Breast epithelium (tissue), 3 donors: ENCODE measurements around the gene GAB2.

Source experiments
- CTCF ChIP-seq, 3 donors: fragments of 450-650 bp; IDR thresholded peaks; one replicate each; pipeline ENCODE4 v1.5.1; 2016 to 2017; ENCODE audit warnings: antibody characterized with exemption in 3 of 3, mild to moderate bottlenecking in 3 of 3, moderate library complexity in 3 of 3
- POLR2A ChIP-seq: fragments of 450-650 bp; IDR thresholded peaks from one replicate; pipeline ENCODE4 v1.6.1; 2016; ENCODE audit warnings: antibody characterized with exemption, mild to moderate bottlenecking, moderate library complexity
- POLR2AphosphoS5 ChIP-seq, 3 donors: sonication (generic); formaldehyde crosslinking; IDR thresholded peaks; one replicate each; pipeline ENCODE4 v1.6.1; 2017; ENCODE audit warnings: antibody characterized with exemption in 3 of 3

GRCh38 chr11:78386215-78386941 is 31.2 kb downstream of the GAB2 start:
- TF ChIP-seq POLR2A (no peak), CTCF (IDR thresholded peaks at IDR 0.05) (no peak), POLR2AphosphoS5 (IDR thresholded peaks at IDR 0.05) (no peak)
